Measurements from ENCODE around the gene MLXIPL.

Gene MLXIPL

GRCh38 chr7:73606801-73607691, 17.3 kb downstream of the MLXIPL start:
- no peak overlapping the region for H3K9ac ChIP-seq (ENCODE audit: low read length)
- H4K8ac ChIP-seq (ENCODE audit: low read length), result no peak overlapping the region
- no peak overlapping the region for H2AK5ac ChIP-seq (ENCODE audit: low read length, severe bottlenecking)
- no peak overlapping the region for H3K4me3 ChIP-seq (ENCODE audit: insufficient read depth in 1 of 2, low read depth in 1 of 2, low read length in 2 of 2)
- H2BK5ac ChIP-seq (ENCODE audit: low read depth, low read length, poor library complexity, severe bottlenecking), result no peak overlapping the region
- peaks cover 0 to 14% of the 10 kb centered on the region in 2 experiments for H3K27me3 ChIP-seq (ENCODE audit: control insufficient read depth in 1 of 2, insufficient read depth in 1 of 2, low read length in 2 of 2)
- no peak overlapping the region for H2AFZ ChIP-seq (ENCODE audit: low read depth, low read length)
- no peak overlapping the region for H4K91ac ChIP-seq (ENCODE audit: low read length)
- H3K14ac ChIP-seq (ENCODE audit: low read length in 2 of 2), result no peak overlapping the region
- H3K4me1 ChIP-seq (ENCODE audit: control insufficient read depth, insufficient read depth, low read depth, low read length), result peaks cover 18% of the 10 kb centered on the region
- no peak overlapping the region for H3K23ac ChIP-seq (ENCODE audit: low read length in 2 of 2)
- no peak overlapping the region for H3K4me2 ChIP-seq (ENCODE audit: low read length, poor library complexity, severe bottlenecking)
- H3K36me3 ChIP-seq (ENCODE audit: control insufficient read depth in 1 of 2, insufficient read depth in 2 of 2, low read depth in 1 of 2, low read length in 2 of 2), result no peaks in the 10 kb centered on the region
- H2BK12ac ChIP-seq (ENCODE audit: low read length in 2 of 2), result no peak overlapping the region
- no peak overlapping the region for H3K18ac ChIP-seq (ENCODE audit: low read depth in 1 of 2, low read length in 2 of 2)
- DNase-seq, result peak; percentile 45
- H2BK15ac ChIP-seq (ENCODE audit: low read depth, poor library complexity, severe bottlenecking), result no peak overlapping the region
- H2BK120ac ChIP-seq (ENCODE audit: low read depth, low read length), result no peak overlapping the region
- no peak overlapping the region for H3K4ac ChIP-seq (ENCODE audit: low read depth in 1 of 2, low read length in 2 of 2)
- H3K27ac ChIP-seq (ENCODE audit: low read length, poor library complexity, severe bottlenecking), result no peak overlapping the region
- no peaks in the 10 kb centered on the region for H3K79me1 ChIP-seq (replicated peaks; ENCODE audit: low read length, poor library complexity, severe bottlenecking)
- WGBS, result 19% methylated on average over 27 of the region's 36 CpGs
- H3K9me3 ChIP-seq (ENCODE audit: control insufficient read depth, low read length), result no peaks in the 10 kb centered on the region

- Histone ChIP-seq H3K79me1 (replicated peaks; ENCODE audit: low read length, poor library complexity, severe bottlenecking) (no peaks in the 10 kb centered on the region), H3K18ac (ENCODE audit: low read depth in 1 of 2, low read length in 2 of 2) (no peak overlapping the region), H3K14ac (ENCODE audit: low read length in 2 of 2) (no peak overlapping the region), H3K27me3 (ENCODE audit: control insufficient read depth in 1 of 2, insufficient read depth in 1 of 2, low read length in 2 of 2) (peaks cover 0 to 19% of the 10 kb centered on the region in 2 experiments), H3K4me1 (ENCODE audit: control insufficient read depth, insufficient read depth, low read depth, low read length) (peaks cover 20% of the 10 kb centered on the region), H3K4me3 (ENCODE audit: insufficient read depth in 1 of 2, low read depth in 1 of 2, low read length in 2 of 2) (no peak overlapping the region), H3K4me2 (ENCODE audit: low read length, poor library complexity, severe bottlenecking) (no peak overlapping the region), H3K23ac (ENCODE audit: low read length in 2 of 2) (no peak overlapping the region), H2AFZ (ENCODE audit: low read depth, low read length) (no peak overlapping the region), H2BK12ac (ENCODE audit: low read length in 2 of 2) (no peak overlapping the region), H3K4ac (ENCODE audit: low read depth in 1 of 2, low read length in 2 of 2) (no peak overlapping the region), H3K9ac (ENCODE audit: low read length) (no peak overlapping the region), H4K8ac (ENCODE audit: low read length) (no peak overlapping the region), H2AK5ac (ENCODE audit: low read length, severe bottlenecking) (no peak overlapping the region), H2BK5ac (ENCODE audit: low read depth, low read length, poor library complexity, severe bottlenecking) (no peak overlapping the region), H3K27ac (ENCODE audit: low read length, poor library complexity, severe bottlenecking) (no peak overlapping the region), H3K9me3 (ENCODE audit: control insufficient read depth, low read length) (no peaks in the 10 kb centered on the region), H4K91ac (ENCODE audit: low read length) (no peak overlapping the region), H2BK120ac (ENCODE audit: low read depth, low read length) (no peak overlapping the region), H2BK15ac (ENCODE audit: low read depth, poor library complexity, severe bottlenecking) (no peak overlapping the region), H3K36me3 (ENCODE audit: control insufficient read depth in 1 of 2, insufficient read depth in 2 of 2, low read depth in 1 of 2, low read length in 2 of 2) (no peaks in the 10 kb centered on the region)
- DNase-seq, result no peak
- WGBS, result 76% methylated on average over 23 of the region's 23 CpGs
These were observed 18.6 kb downstream of the MLXIPL start for GRCh38 chr7:73605601-73606220.

GRCh38 chr7:73602721-73603651, 21.3 kb downstream of the MLXIPL start:
- no peak overlapping the region for H4K91ac ChIP-seq (ENCODE audit: low read length)
- H2BK5ac ChIP-seq (ENCODE audit: low read depth, low read length, poor library complexity, severe bottlenecking), result no peak overlapping the region
- no peak overlapping the region for H3K27ac ChIP-seq (ENCODE audit: low read length, poor library complexity, severe bottlenecking)
- H2AK5ac ChIP-seq (ENCODE audit: low read length, severe bottlenecking), result no peak overlapping the region
- H3K23ac ChIP-seq (ENCODE audit: low read length in 2 of 2), result no peak overlapping the region
- no peak overlapping the region for H3K4ac ChIP-seq (ENCODE audit: low read depth in 1 of 2, low read length in 2 of 2)
- no peak for DNase-seq
- no peak overlapping the region for H2BK15ac ChIP-seq (ENCODE audit: low read depth, poor library complexity, severe bottlenecking)
- no peak overlapping the region for H4K8ac ChIP-seq (ENCODE audit: low read length)
- H3K4me1 ChIP-seq (ENCODE audit: control insufficient read depth, insufficient read depth, low read depth, low read length), result peaks cover 17% of the 10 kb centered on the region
- WGBS, result 76% methylated on average over 22 of the region's 22 CpGs
- H3K79me1 ChIP-seq (replicated peaks; ENCODE audit: low read length, poor library complexity, severe bottlenecking), result no peaks in the 10 kb centered on the region
- no peak overlapping the region for H3K14ac ChIP-seq (ENCODE audit: low read length in 2 of 2)
- no peak overlapping the region for H3K18ac ChIP-seq (ENCODE audit: low read depth in 1 of 2, low read length in 2 of 2)
- H2BK12ac ChIP-seq (ENCODE audit: low read length in 2 of 2), result no peak overlapping the region
- no peak overlapping the region for H3K4me3 ChIP-seq (ENCODE audit: insufficient read depth in 1 of 2, low read depth in 1 of 2, low read length in 2 of 2)
- H2BK120ac ChIP-seq (ENCODE audit: low read depth, low read length), result no peak overlapping the region
- H3K36me3 ChIP-seq (ENCODE audit: control insufficient read depth in 1 of 2, insufficient read depth in 2 of 2, low read depth in 1 of 2, low read length in 2 of 2), result no peaks in the 10 kb centered on the region
- no peak overlapping the region for H3K4me2 ChIP-seq (ENCODE audit: low read length, poor library complexity, severe bottlenecking)
- no peak overlapping the region for H3K9ac ChIP-seq (ENCODE audit: low read length)
- no peaks in the 10 kb centered on the region for H3K9me3 ChIP-seq (ENCODE audit: control insufficient read depth, low read length)
- H2AFZ ChIP-seq (ENCODE audit: low read depth, low read length), result no peak overlapping the region
- peaks cover 11 to 28% of the 10 kb centered on the region in 2 experiments for H3K27me3 ChIP-seq (ENCODE audit: control insufficient read depth in 1 of 2, insufficient read depth in 1 of 2, low read length in 2 of 2)
